ENCODE data around the gene MMADHC. TPM values are rescaled to one million over a fixed set of nuclear protein-coding genes. Genes with fewer than 3 reads are reported as not detected.

The MMADHC gene
- total and polyA plus RNA-seq, 9 of the 15 experiments (the other 6 are each of a cell fraction or from before 2014, with no cell fraction given) = 187 to 850 (median 271) TPM

- TF ChIP-seq CHAMP1 (IDR thresholded peaks at IDR 0.05) (no peak), TCF7 (IDR thresholded peaks at IDR 0.05; ENCODE audit: borderline replicate concordance) (no peak), ID3 (CRISPR knock-in tag; IDR thresholded peaks at IDR 0.05) (no peak), ID3 (tag; IDR thresholded peaks at IDR 0.05) (no peak), KLF13 (tag; IDR thresholded peaks at IDR 0.05; ENCODE audit: borderline replicate concordance, low read depth) (no peak), BMI1 (IDR thresholded peaks at IDR 0.05; ENCODE audit: low read length) (no peak), E2F1 (CRISPR knock-in tag; IDR thresholded peaks at IDR 0.05) (no peak), POLR2AphosphoS5 (IDR thresholded peaks at IDR 0.05; ENCODE audit: control insufficient read depth, insufficient read depth, low read depth, low read length) (no peak), STAT5B (CRISPR knock-in tag; IDR thresholded peaks at IDR 0.05) (no peak)
Measured at GRCh38 chr2:149616681-149617456, 29.3 kb upstream of the MMADHC start (continued).

All from K562 (cell line).